SU-DHL-6 (cell line): Measurements from ENCODE around the gene PIEZO1.
"Not testable (repeated sequence)": the region's sequence is repeated elsewhere in the genome, so short reads cannot be mapped to it uniquely, and the experiment has no call there.

ENCODE experiments used
- H2AFZ ChIP-seq: fragments of 200-600 bp; sonication (generic); 2 replicates; pipeline ENCODE4 v1.6.1; 2014; ENCODE audit warnings: low read depth, mild to moderate bottlenecking, moderate library complexity, mixed read lengths, antibody characterized with exemption, low read length; ENCODE audit not compliant: severe bottlenecking
- H3F3A ChIP-seq: fragments of 200-600 bp; shearing (Covaris generic); 2 replicates; pipeline ENCODE4 v1.6.0; 2016; ENCODE audit warnings: antibody characterized with exemption, mild to moderate bottlenecking; ENCODE audit not compliant: insufficient read depth
- H3K27ac ChIP-seq: fragments of 200-600 bp; sonication (generic); 2 replicates; pipeline ENCODE4 v1.5.1; 2016; ENCODE audit warnings: low read depth, mild to moderate bottlenecking, low read length, moderate library complexity, mixed read lengths
- H3K27me3 ChIP-seq: fragments of 200-600 bp; sonication (generic), shearing (Covaris generic); 2 replicates; pipeline ENCODE4 v1.6.0; 2014; ENCODE audit warnings: mild to moderate bottlenecking, low read length
- H3K36me3 ChIP-seq: fragments of 200-600 bp; sonication (generic); 2 replicates; pipeline ENCODE4 v1.6.1; 2014; ENCODE audit warnings: mild to moderate bottlenecking, low read length, mixed read lengths
- H3K4me2 ChIP-seq: fragments of 300-600, 200-600 bp; shearing (Covaris generic), sonication (generic); 2 replicates; pipeline ENCODE4 v1.6.0; 2014; ENCODE audit warnings: low read length, low read depth, mild to moderate bottlenecking; ENCODE audit not compliant: poor library complexity, severe bottlenecking
- H3K4me3 ChIP-seq: fragments of 200-600 bp; sonication (generic); 2 replicates; pipeline ENCODE4 v1.5.1; 2014; ENCODE audit warnings: antibody characterized with exemption, low read length, mild to moderate bottlenecking, mixed read lengths; ENCODE audit not compliant: insufficient read depth, poor library complexity, severe bottlenecking
- H3K79me2 ChIP-seq: fragments of 200-600 bp; sonication (generic); 2 replicates; pipeline ENCODE4 v1.6.1; 2014; ENCODE audit warnings: mild to moderate bottlenecking, low read length, moderate library complexity; ENCODE audit not compliant: insufficient read depth
- H3K9ac ChIP-seq: fragments of 200-600 bp; sonication (generic); 2 replicates; pipeline ENCODE4 v1.7.0; 2014; ENCODE audit warnings: mild to moderate bottlenecking, low read length
- H3K9me2 ChIP-seq: fragments of 200-600 bp; sonication (generic); replicated peaks from 2 replicates; pipeline ENCODE4 v1.6.1; 2014; ENCODE audit warnings: low read length; ENCODE audit not compliant: insufficient read depth
- H3K9me3 ChIP-seq: fragments of 200-600 bp; sonication (generic); 2 replicates; pipeline ENCODE4 v1.6.1; 2014; ENCODE audit warnings: low read length, mixed read lengths; ENCODE audit not compliant: insufficient read depth
- H4K20me1 ChIP-seq: fragments of 200-600 bp; sonication (generic); 2 replicates; pipeline ENCODE4 v1.6.1; 2014; ENCODE audit warnings: low read depth, mild to moderate bottlenecking, antibody characterized with exemption, low read length, moderate library complexity, mixed read lengths
- CTCF ChIP-seq: fragments of 200-600 bp; sonication (generic); IDR thresholded peaks from one replicate; pipeline ENCODE4 v1.5.1; 2017; ENCODE audit warnings: antibody characterized with exemption, mild to moderate bottlenecking, low read length, moderate library complexity; ENCODE audit not compliant: insufficient read depth, poor library complexity, severe bottlenecking
- EZH2phosphoT487 ChIP-seq: fragments of 200-600 bp; sonication (generic), shearing (Covaris generic); conservative IDR thresholded peaks from 2 replicates; pipeline ENCODE4 v1.6.1; 2018; ENCODE audit warnings: mild to moderate bottlenecking, antibody characterized with exemption, low read length, moderate library complexity, mixed read lengths

Gene PIEZO1

GRCh38 chr16:88669980-88670379 is 115.0 kb downstream of the PIEZO1 start:
- Histone ChIP-seq H3K9me3 (no peaks in the 10 kb centered on the region), H3K27me3 (no peaks in the 10 kb centered on the region), H3K4me2 (no peak overlapping the region), H3K4me3 (no peak overlapping the region), H3K9ac (no peak overlapping the region), H3K36me3 (no peaks in the 10 kb centered on the region), H3F3A (0 out of 2 replicates have a peak, but pooled peaks cover 6% of the 10 kb centered on the region), H3K9me2 (no peaks in the 10 kb centered on the region), H3K79me2 (no peaks in the 10 kb centered on the region), H4K20me1 (no peaks in the 10 kb centered on the region), H3K27ac (no peak overlapping the region), H2AFZ (no peak overlapping the region)
- TF ChIP-seq EZH2phosphoT487 (no peak), CTCF (no peak)

- H2AFZ ChIP-seq, H3K4me3 ChIP-seq, H3K4me2 ChIP-seq, H3K79me2 ChIP-seq, H3K9me2 ChIP-seq, H3K36me3 ChIP-seq, H3K9me3 ChIP-seq, H4K20me1 ChIP-seq, H3K9ac ChIP-seq, H3K27ac ChIP-seq, H3K27me3 ChIP-seq: not testable (repeated sequence)
- H3F3A ChIP-seq: 0 out of 2 replicates have a peak, but pooled peaks cover 10% of the 10 kb centered on the region
Observed at GRCh38 chr16:88669493-88669892, 115.5 kb downstream of the PIEZO1 start.

GRCh38 chr16:88667461-88667860 is 117.6 kb downstream of the PIEZO1 start:
- Histone ChIP-seq H3K27ac (no peak overlapping the region), H3K4me2 (no peak overlapping the region)

GRCh38 chr16:88665570-88665969 is 119.5 kb downstream of the PIEZO1 start:
- Histone ChIP-seq H3K4me2 (no peak overlapping the region), H3K27me3 (no peaks in the 10 kb centered on the region), H3K9ac (no peak overlapping the region), H2AFZ (no peak overlapping the region), H3K36me3 (no peaks in the 10 kb centered on the region), H3K79me2 (peaks cover 21% of the 10 kb centered on the region), H4K20me1 (0 out of 2 replicates have a peak, but pooled peaks cover 2% of the 10 kb centered on the region), H3K9me3 (no peaks in the 10 kb centered on the region), H3K4me3 (no peak overlapping the region), H3F3A (peaks cover 21% of the 10 kb centered on the region), H3K27ac (no peak overlapping the region; the same call in 1 of the 2 replicates), H3K9me2 (no peaks in the 10 kb centered on the region)
- TF ChIP-seq CTCF (no peak), EZH2phosphoT487 (no peak)

More at GRCh38 chr16:88667461-88667860, 117.6 kb downstream of the PIEZO1 start:
- H3K9ac ChIP-seq: no peak overlapping the region
- H3K9me2 ChIP-seq: no peaks in the 10 kb centered on the region
- no peaks in the 10 kb centered on the region for H3K27me3 ChIP-seq
- no peaks in the 10 kb centered on the region for H3K36me3 ChIP-seq
- TF ChIP-seq CTCF (no peak), EZH2phosphoT487 (no peak)
- no peak overlapping the region for H2AFZ ChIP-seq
- no peaks in the 10 kb centered on the region for H4K20me1 ChIP-seq
- H3K4me3 ChIP-seq: no peak overlapping the region
- peaks cover 3% of the 10 kb centered on the region for H3K79me2 ChIP-seq
- H3K9me3 ChIP-seq: no peaks in the 10 kb centered on the region
- 0 out of 2 replicates have a peak, but pooled peaks cover 10% of the 10 kb centered on the region for H3F3A ChIP-seq
